K562 (cell line): ENCODE data around the gene SDK1. TPM values are rescaled to one million over a fixed set of nuclear protein-coding genes. Genes with fewer than 3 reads are reported as not detected.

Experiments
- ATAC-seq: fragments of 200-7000 bp; cut with Tn5 transposase; 3 replicates; pipeline ENCODE4 v1.9.1; 2020; ENCODE audit warnings: moderate library complexity
- BruUV-seq: library from RNA; stranded (reverse); fragments of 400-500 nt; replicated peaks from 2 replicates; lab custom pipeline; 2021; lab: Mats Ljungman, UMichigan
- CTCF ChIA-PET: fragments of 300-600 bp; formaldehyde crosslinking; extraction: SDS; loops from one replicate; lab custom pipeline; 2021; ENCODE audit warnings: low intra/inter-chr PET ratio; lab: Yijun Ruan, JAX
- POLR2A ChIA-PET: fragments of 300-600, 350-650 bp; sonication (Branson Sonifier 250); formaldehyde crosslinking; extraction: SDS; loops from one replicate; lab custom pipeline; 2021; ENCODE audit warnings: antibody characterized with exemption, inconsistent platforms; lab: Yijun Ruan, JAX
- DNase-seq, 4 experiments: peaks; one replicate each; pipeline versions ENCODE4 v3.0.0 to v3.0.0-alpha.2; 2011 to 2018; ENCODE audit warnings: low spot score in 3 of 4, mixed read lengths in 3 of 4; ENCODE audit errors: extremely low read depth in 1 of 4
- FAIRE-seq: peaks from 2 replicates; lab custom pipeline; 2011; peaks lifted over from hg19 to GRCh38; lab: Jason Lieb, UNC
- H2AFZ ChIP-seq: 2 replicates; pipeline ENCODE4 v1.6.0; 2011; ENCODE audit warnings: low read depth, low read length, control low read depth, inconsistent platforms
- H3K27ac ChIP-seq: fragments of 200-600 bp; 3 replicates; pipeline ENCODE4 v1.8.0; 2011; ENCODE audit warnings: low read depth, mild to moderate bottlenecking, control low read depth, inconsistent platforms, low read length, moderate library complexity, mixed read lengths; ENCODE audit errors: extremely low read depth
- H3K27me3 ChIP-seq, 2 experiments: fragments of 300-600 bp in 1 of 2; 2 replicates in 1 of 2; 3 replicates in 1 of 2; pipeline versions ENCODE4 v1.6.0 to v1.8.0; 2011; ENCODE audit warnings: inconsistent platforms in 2 of 2, low read length in 2 of 2, mild to moderate bottlenecking in 1 of 2, mixed read lengths in 1 of 2, moderate library complexity in 1 of 2; ENCODE audit not compliant: control insufficient read depth in 2 of 2, insufficient read depth in 2 of 2
- H3K36me3 ChIP-seq: fragments of 300-600 bp; 3 replicates; pipeline ENCODE4 v1.8.0; 2011; ENCODE audit warnings: mild to moderate bottlenecking, low read length, inconsistent platforms; ENCODE audit not compliant: control insufficient read depth, insufficient read depth
- H3K4me1 ChIP-seq, 2 experiments: fragments of 200-600 bp in 1 of 2; replicated peaks in 1 of 2; 2 replicates in 1 of 2; 3 replicates in 1 of 2; pipeline versions ENCODE4 v1.5.1 to v1.8.0; 2011; ENCODE audit warnings: inconsistent platforms in 2 of 2, low read length in 2 of 2, mild to moderate bottlenecking in 1 of 2, mixed read lengths in 1 of 2, moderate library complexity in 1 of 2; ENCODE audit not compliant: control insufficient read depth in 2 of 2, insufficient read depth in 2 of 2
- H3K4me2 ChIP-seq: 2 replicates; pipeline ENCODE4 v1.6.1; 2011; ENCODE audit warnings: low read length, control low read depth, inconsistent platforms, mixed read lengths; ENCODE audit not compliant: insufficient read depth
- H3K4me3 ChIP-seq: fragments of 200-600 bp; sonication (generic), shearing (Covaris generic); 2 replicates; pipeline ENCODE4 v1.5.1; 2016; ENCODE audit warnings: control low read depth, inconsistent platforms
- H3K79me2 ChIP-seq: fragments of 200-600 bp; 3 replicates; pipeline ENCODE4 v1.8.0; 2011; ENCODE audit warnings: low read length, inconsistent platforms; ENCODE audit not compliant: control insufficient read depth, insufficient read depth
- H3K9ac ChIP-seq, 2 experiments: 2 replicates each; pipeline versions ENCODE4 v1.6.0 to v1.6.1; 2011; ENCODE audit warnings: low read depth in 2 of 2, low read length in 2 of 2, control low read depth in 1 of 2, inconsistent platforms in 1 of 2, mild to moderate bottlenecking in 1 of 2, mixed read lengths in 1 of 2; ENCODE audit not compliant: insufficient read depth in 1 of 2
- H3K9me1 ChIP-seq: one replicate; pipeline ENCODE4 v1.6.0; 2011; ENCODE audit warnings: inconsistent platforms, mild to moderate bottlenecking, low read length, moderate library complexity; ENCODE audit not compliant: control insufficient read depth, insufficient read depth
- H3K9me3 ChIP-seq: replicated peaks from 2 replicates; pipeline ENCODE4 v1.5.1; 2011; ENCODE audit warnings: low read depth, low read length, inconsistent platforms; ENCODE audit not compliant: control insufficient read depth, insufficient read depth
- H4K20me1 ChIP-seq: replicated peaks from 2 replicates; pipeline ENCODE4 v1.6.1; 2011; ENCODE audit warnings: low read length, inconsistent platforms, mixed read lengths; ENCODE audit not compliant: control insufficient read depth, insufficient read depth
- DPF2 ChIP-seq: fragments of 450-650 bp; IDR thresholded peaks from 2 replicates; pipeline ENCODE4 v1.6.1; 2016
- HDAC3 ChIP-seq: fragments of 450-650 bp; IDR thresholded peaks from 2 replicates; pipeline ENCODE4 v1.6.1; 2018; ENCODE audit warnings: borderline replicate concordance, mild to moderate bottlenecking, moderate library complexity; ENCODE audit not compliant: partially characterized antibody
- IFI16 ChIP-seq: fragments of 250-450 bp; sonication (Bioruptor Pico); IDR thresholded peaks from 2 replicates; pipeline ENCODE4 v2.1.2; 2022; ENCODE audit warnings: mild to moderate bottlenecking, inconsistent platforms
- KDM2B ChIP-seq: fragments of 250-450 bp; sonication (Bioruptor Pico); IDR thresholded peaks from 2 replicates; pipeline ENCODE4 v1.8.0; 2021; ENCODE audit warnings: mild to moderate bottlenecking, moderate library complexity
- SNRNP70 ChIP-seq: fragments of 200-400 bp; formaldehyde crosslinking; optimal IDR thresholded peaks from 2 replicates; pipeline ENCODE3; 2017; ENCODE audit warnings: low read depth, low read length
- TCFL5 ChIP-seq: fragments of 250-450 bp; sonication (Bioruptor Pico); conservative IDR thresholded peaks from 2 replicates; pipeline ENCODE4 v1.6.1; 2021; ENCODE audit warnings: mild to moderate bottlenecking, moderate library complexity, matching md5 sums
- THRAP3 ChIP-seq: fragments of 450-650 bp; IDR thresholded peaks from 2 replicates; pipeline ENCODE4 v1.6.1; 2016; ENCODE audit warnings: mild to moderate bottlenecking, inconsistent platforms, borderline replicate concordance
- ZNF41 ChIP-seq: fragments of 250-450 bp; sonication (Bioruptor Pico); conservative IDR thresholded peaks from 2 replicates; pipeline ENCODE4 v1.4.0; 2020; ENCODE audit warnings: mild to moderate bottlenecking
- WGBS: fragments of 100-300 bp; shearing (Covaris generic); methylation state at CpG from one replicate; pipeline ENCODE4 v1.1.6; 2016; ENCODE audit warnings: low coverage, mixed read lengths; ENCODE audit not compliant: insufficient coverage; ENCODE audit errors: missing lambda C conversion rate; 5-methylcytosine and 5-hydroxymethylcytosine counted together
- in situ Hi-C: fragments of 300-500 bp; cut with MboI; formaldehyde crosslinking; loops from 4 replicates; pipeline ENCODE4 v1.15.0; 2018; ENCODE audit warnings: inconsistent platforms, mixed read lengths
- intact Hi-C: fragments of 100-400 bp; cut with micrococcal nuclease; formaldehyde crosslinking; loops from 2 replicates; pipeline ENCODE4 v1.14.2; 2022
- polyA plus RNA-seq, 8 experiments: library from polyadenylated mRNA; depleted of rRNA in 4 of 8; stranded (reverse) in 5 of 8; unstranded in 3 of 8; fragments of >200 nt; fragmentation: Nextera tagmentation in 2 of 8; fragmentation: Illumina TruSeq in 1 of 8; extraction: Ambion mirVana in 2 of 8; extraction: Trizol in 1 of 8; gene quantifications; 2 replicates each; pipeline versions ENCODE4 v1.2.1 to v1.2.3, GENCODE V29; 2011 to 2014; ENCODE audit warnings: inconsistent platforms in 1 of 8, missing spikeins in 1 of 8
- total RNA-seq, 7 experiments: library from RNA; depleted of rRNA in 6 of 7; stranded (reverse); fragments of >200 nt in 6 of 7; fragmentation: Illumina TruSeq in 2 of 7; extraction: Trizol in 2 of 7; gene quantifications; 2 replicates each; pipeline versions ENCODE4 v1.2.1 to v1.2.3, GENCODE V29; 2011 to 2021; ENCODE audit warnings: low replicate concordance in 1 of 7
- TF ChIP-seq, protein P1 (sequence below): fragments of 250-450 bp; sonication (Bioruptor Pico); IDR thresholded peaks from 2 replicates; pipeline ENCODE4 v1.8.0; 2021; ENCODE audit warnings: moderate library complexity, mild to moderate bottlenecking, inconsistent platforms
- TF ChIP-seq, protein P2 (sequence below): fragments of 450-650 bp; IDR thresholded peaks from 2 replicates; pipeline ENCODE4 v1.6.1; 2017; ENCODE audit warnings: antibody characterized with exemption
- TF ChIP-seq, protein P3 (sequence below): sonication (generic); formaldehyde crosslinking; IDR thresholded peaks from 2 replicates; pipeline ENCODE4 v1.8.0; 2022; ENCODE audit warnings: mild to moderate bottlenecking, low read depth, missing genetic modification reagents
- TF ChIP-seq, protein P4 (sequence below), 2 experiments: fragments of 450-650 bp in 1 of 2; sonication (generic) in 1 of 2; formaldehyde crosslinking; conservative IDR thresholded peaks; 2 replicates each; pipeline versions ENCODE4 v1.4.0 to v1.8.1; 2020 to 2022; ENCODE audit warnings: mild to moderate bottlenecking in 1 of 2, missing genetic modification reagents in 1 of 2
- TF ChIP-seq, protein P5 (sequence below): fragments of 450-650 bp; IDR thresholded peaks from 2 replicates; pipeline ENCODE4 v1.6.1; 2016; ENCODE audit warnings: missing biosample characterization, missing genetic modification characterization
- TF ChIP-seq, protein P6 (sequence below): fragments of 200-400 bp; formaldehyde crosslinking; IDR thresholded peaks from 2 replicates; pipeline ENCODE4 v1.6.1; 2017; ENCODE audit warnings: mild to moderate bottlenecking, low read depth, low read length, moderate library complexity

The SDK1 gene
- total and polyA plus RNA-seq, 9 of the 15 experiments (the other 6 are each of a cell fraction or from before 2014, with no cell fraction given): 0.16 TPM; not detected in 8

DNA sequence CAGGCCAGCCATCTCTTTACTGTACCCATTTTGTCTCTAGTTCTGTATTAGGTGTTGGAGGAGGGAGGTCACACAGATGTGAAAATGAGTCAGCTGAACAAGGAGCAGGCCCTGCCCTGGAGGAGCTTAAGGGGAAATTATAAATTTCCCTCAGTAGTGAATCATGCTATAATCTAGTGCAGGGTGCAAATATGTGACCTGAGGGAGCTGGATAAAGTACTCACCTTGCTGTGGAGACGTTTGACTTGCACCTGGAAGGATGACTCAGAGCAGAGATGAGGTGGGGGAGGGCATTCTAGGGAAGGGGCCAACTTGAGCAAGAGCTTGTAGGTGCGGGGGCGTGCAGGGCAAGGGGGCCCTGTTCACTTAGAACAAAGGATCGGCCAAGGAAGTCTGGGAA is 610.6 kb downstream of the SDK1 start:
- H3K4me2 ChIP-seq: no peak overlapping the region
- WGBS: 0% methylated on average over 4 of the region's 4 CpGs
- DNase-seq (no peak), FAIRE-seq (no peak), ATAC-seq (no peak)
- H3K9ac ChIP-seq: no peak overlapping the region
- H2AFZ ChIP-seq: no peak overlapping the region
- intact Hi-C loops: no loop called here
- H3K79me2 ChIP-seq: no peaks in the 10 kb centered on the region
- ChIA-PET CTCF (no interaction called here), POLR2A (no interaction called here)
- H3K4me3 ChIP-seq: no peak overlapping the region
- in situ Hi-C loops: no loop called here
- BruUV-seq: no TSS peak
- H3K36me3 ChIP-seq: no peaks in the 10 kb centered on the region
- H3K4me1 ChIP-seq: no peaks in the 10 kb centered on the region
- no peaks in the 10 kb centered on the region for H4K20me1 ChIP-seq
- H3K9me1 ChIP-seq: no peaks in the 10 kb centered on the region
- H3K27ac ChIP-seq: no peak overlapping the region
- H3K27me3 ChIP-seq: peaks cover 5 to 34% of the 10 kb centered on the region in 2 experiments; a peak in 4 of 5 replicates
- H3K9me3 ChIP-seq: no peaks in the 10 kb centered on the region
- TF ChIP-seq ZNF41 (CRISPR knock-in tag): no peak
- no peak for TF ChIP-seq HDAC3
- TF ChIP-seq, protein P1, sequence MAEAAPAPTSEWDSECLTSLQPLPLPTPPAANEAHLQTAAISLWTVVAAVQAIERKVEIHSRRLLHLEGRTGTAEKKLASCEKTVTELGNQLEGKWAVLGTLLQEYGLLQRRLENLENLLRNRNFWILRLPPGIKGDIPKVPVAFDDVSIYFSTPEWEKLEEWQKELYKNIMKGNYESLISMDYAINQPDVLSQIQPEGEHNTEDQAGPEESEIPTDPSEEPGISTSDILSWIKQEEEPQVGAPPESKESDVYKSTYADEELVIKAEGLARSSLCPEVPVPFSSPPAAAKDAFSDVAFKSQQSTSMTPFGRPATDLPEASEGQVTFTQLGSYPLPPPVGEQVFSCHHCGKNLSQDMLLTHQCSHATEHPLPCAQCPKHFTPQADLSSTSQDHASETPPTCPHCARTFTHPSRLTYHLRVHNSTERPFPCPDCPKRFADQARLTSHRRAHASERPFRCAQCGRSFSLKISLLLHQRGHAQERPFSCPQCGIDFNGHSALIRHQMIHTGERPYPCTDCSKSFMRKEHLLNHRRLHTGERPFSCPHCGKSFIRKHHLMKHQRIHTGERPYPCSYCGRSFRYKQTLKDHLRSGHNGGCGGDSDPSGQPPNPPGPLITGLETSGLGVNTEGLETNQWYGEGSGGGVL (CRISPR knock-in tag): no peak
- TF ChIP-seq IFI16 (CRISPR knock-in tag): no peak
- TF ChIP-seq, protein P2, sequence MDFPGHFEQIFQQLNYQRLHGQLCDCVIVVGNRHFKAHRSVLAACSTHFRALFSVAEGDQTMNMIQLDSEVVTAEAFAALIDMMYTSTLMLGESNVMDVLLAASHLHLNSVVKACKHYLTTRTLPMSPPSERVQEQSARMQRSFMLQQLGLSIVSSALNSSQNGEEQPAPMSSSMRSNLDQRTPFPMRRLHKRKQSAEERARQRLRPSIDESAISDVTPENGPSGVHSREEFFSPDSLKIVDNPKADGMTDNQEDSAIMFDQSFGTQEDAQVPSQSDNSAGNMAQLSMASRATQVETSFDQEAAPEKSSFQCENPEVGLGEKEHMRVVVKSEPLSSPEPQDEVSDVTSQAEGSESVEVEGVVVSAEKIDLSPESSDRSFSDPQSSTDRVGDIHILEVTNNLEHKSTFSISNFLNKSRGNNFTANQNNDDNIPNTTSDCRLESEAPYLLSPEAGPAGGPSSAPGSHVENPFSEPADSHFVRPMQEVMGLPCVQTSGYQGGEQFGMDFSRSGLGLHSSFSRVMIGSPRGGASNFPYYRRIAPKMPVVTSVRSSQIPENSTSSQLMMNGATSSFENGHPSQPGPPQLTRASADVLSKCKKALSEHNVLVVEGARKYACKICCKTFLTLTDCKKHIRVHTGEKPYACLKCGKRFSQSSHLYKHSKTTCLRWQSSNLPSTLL: no peak
- no peak for TF ChIP-seq SNRNP70
- TF ChIP-seq, protein P3, sequence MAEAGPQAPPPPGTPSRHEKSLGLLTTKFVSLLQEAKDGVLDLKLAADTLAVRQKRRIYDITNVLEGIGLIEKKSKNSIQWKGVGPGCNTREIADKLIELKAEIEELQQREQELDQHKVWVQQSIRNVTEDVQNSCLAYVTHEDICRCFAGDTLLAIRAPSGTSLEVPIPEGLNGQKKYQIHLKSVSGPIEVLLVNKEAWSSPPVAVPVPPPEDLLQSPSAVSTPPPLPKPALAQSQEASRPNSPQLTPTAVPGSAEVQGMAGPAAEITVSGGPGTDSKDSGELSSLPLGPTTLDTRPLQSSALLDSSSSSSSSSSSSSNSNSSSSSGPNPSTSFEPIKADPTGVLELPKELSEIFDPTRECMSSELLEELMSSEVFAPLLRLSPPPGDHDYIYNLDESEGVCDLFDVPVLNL (CRISPR knock-in tag): no peak
- TF ChIP-seq THRAP3: no peak
- TF ChIP-seq, protein P4, sequence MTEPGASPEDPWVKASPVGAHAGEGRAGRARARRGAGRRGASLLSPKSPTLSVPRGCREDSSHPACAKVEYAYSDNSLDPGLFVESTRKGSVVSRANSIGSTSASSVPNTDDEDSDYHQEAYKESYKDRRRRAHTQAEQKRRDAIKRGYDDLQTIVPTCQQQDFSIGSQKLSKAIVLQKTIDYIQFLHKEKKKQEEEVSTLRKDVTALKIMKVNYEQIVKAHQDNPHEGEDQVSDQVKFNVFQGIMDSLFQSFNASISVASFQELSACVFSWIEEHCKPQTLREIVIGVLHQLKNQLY (CRISPR knock-in tag; conservative IDR thresholded peaks at IDR 0.05): no peak
- no peak for TF ChIP-seq DPF2
- no peak for TF ChIP-seq KDM2B (CRISPR knock-in tag)
- TF ChIP-seq TCFL5 (CRISPR knock-in tag): no peak
- TF ChIP-seq, protein P5, sequence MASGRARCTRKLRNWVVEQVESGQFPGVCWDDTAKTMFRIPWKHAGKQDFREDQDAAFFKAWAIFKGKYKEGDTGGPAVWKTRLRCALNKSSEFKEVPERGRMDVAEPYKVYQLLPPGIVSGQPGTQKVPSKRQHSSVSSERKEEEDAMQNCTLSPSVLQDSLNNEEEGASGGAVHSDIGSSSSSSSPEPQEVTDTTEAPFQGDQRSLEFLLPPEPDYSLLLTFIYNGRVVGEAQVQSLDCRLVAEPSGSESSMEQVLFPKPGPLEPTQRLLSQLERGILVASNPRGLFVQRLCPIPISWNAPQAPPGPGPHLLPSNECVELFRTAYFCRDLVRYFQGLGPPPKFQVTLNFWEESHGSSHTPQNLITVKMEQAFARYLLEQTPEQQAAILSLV: no peak
- TF ChIP-seq, protein P6, sequence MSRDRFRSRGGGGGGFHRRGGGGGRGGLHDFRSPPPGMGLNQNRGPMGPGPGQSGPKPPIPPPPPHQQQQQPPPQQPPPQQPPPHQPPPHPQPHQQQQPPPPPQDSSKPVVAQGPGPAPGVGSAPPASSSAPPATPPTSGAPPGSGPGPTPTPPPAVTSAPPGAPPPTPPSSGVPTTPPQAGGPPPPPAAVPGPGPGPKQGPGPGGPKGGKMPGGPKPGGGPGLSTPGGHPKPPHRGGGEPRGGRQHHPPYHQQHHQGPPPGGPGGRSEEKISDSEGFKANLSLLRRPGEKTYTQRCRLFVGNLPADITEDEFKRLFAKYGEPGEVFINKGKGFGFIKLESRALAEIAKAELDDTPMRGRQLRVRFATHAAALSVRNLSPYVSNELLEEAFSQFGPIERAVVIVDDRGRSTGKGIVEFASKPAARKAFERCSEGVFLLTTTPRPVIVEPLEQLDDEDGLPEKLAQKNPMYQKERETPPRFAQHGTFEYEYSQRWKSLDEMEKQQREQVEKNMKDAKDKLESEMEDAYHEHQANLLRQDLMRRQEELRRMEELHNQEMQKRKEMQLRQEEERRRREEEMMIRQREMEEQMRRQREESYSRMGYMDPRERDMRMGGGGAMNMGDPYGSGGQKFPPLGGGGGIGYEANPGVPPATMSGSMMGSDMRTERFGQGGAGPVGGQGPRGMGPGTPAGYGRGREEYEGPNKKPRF: no peak
